Immature natural killer cell (primary cell): ENCODE measurements around the gene C4BPB. TPM values are rescaled to one million over a fixed set of nuclear protein-coding genes. Genes with fewer than 3 reads are reported as not detected.

Experiments
- DNase-seq, 3 donors: peaks; one replicate each; pipeline ENCODE4 v3.0.0; 2022; ENCODE audit warnings: mixed read lengths in 1 of 3
- H3K27ac Mint-ChIP-seq, 6 donors: one replicate each; pipeline ENCODE4 v1.8.0; 2020; ENCODE audit warnings: mixed read lengths in 6 of 6, mild to moderate bottlenecking in 5 of 6, inconsistent platforms in 4 of 6, moderate library complexity in 3 of 6
- H3K27me3 Mint-ChIP-seq, 3 donors: one replicate each; pipeline ENCODE4 v1.8.0; 2020 to 2021; ENCODE audit warnings: low read depth in 3 of 3, mild to moderate bottlenecking in 3 of 3, mixed read lengths in 3 of 3, moderate library complexity in 3 of 3, inconsistent platforms in 1 of 3
- H3K36me3 Mint-ChIP-seq, 3 donors: one replicate each; pipeline ENCODE4 v1.8.0; 2020; ENCODE audit warnings: mixed read lengths in 3 of 3, inconsistent platforms in 2 of 3, mild to moderate bottlenecking in 2 of 3
- H3K4me1 Mint-ChIP-seq, 2 donors: one replicate each; pipeline ENCODE4 v1.8.0; 2020; ENCODE audit warnings: inconsistent platforms in 2 of 2, mild to moderate bottlenecking in 2 of 2, mixed read lengths in 2 of 2, moderate library complexity in 1 of 2
- H3K4me3 Mint-ChIP-seq, 5 donors: one replicate each; pipeline ENCODE4 v1.8.0; 2020; ENCODE audit warnings: mild to moderate bottlenecking in 5 of 5, mixed read lengths in 5 of 5, inconsistent platforms in 3 of 5, moderate library complexity in 3 of 5
- H3K9me3 Mint-ChIP-seq, 6 donors: one replicate each; pipeline ENCODE4 v1.8.0; 2020; ENCODE audit warnings: mild to moderate bottlenecking in 6 of 6, mixed read lengths in 6 of 6, inconsistent platforms in 4 of 6, moderate library complexity in 3 of 6
- polyA plus RNA-seq, 3 donors: library from polyadenylated mRNA; unstranded; fragments of 300-500 nt; fragmentation: Illumina TruSeq; gene quantifications; one replicate each; pipeline ENCODE4 v1.2.3, GENCODE V29; 2021

Gene C4BPB
- polyA plus RNA-seq, 3 donors from 2014 or later, result 0.24 TPM; not detected in 2

DNA sequence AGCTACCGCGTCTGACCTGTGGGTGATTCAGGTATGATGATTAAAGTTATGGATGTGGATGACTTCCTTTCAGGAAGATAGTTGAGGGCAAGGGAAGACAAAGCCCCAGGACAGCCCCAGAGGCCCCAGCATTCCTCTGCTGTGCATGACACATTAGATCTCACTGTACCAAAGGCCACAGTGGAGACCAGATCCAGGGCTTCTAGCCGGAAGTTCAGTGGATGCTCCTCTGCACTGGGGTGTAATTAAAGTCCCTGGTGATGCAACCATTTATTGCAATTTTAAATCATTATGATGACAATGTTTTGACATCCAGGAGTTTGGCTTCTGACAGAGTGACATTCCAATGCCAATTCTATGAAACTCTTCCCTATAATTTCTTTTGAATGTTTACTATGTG, 20.3 kb downstream of the C4BPB start:
- H3K9me3 Mint-ChIP-seq, result no peaks in the 10 kb centered on the region
- no peaks in the 10 kb centered on the region for H3K4me1 Mint-ChIP-seq
- H3K36me3 Mint-ChIP-seq, result peaks cover 0 to 2% (median 0%) of the 10 kb centered on the region in 3 donors
- no peak overlapping the region for H3K4me3 Mint-ChIP-seq
- no peak overlapping the region for H3K27ac Mint-ChIP-seq
- DNase-seq, result no peak
- H3K27me3 Mint-ChIP-seq, result peaks cover 11 to 17% (median 11%) of the 10 kb centered on the region in 3 donors

DNA sequence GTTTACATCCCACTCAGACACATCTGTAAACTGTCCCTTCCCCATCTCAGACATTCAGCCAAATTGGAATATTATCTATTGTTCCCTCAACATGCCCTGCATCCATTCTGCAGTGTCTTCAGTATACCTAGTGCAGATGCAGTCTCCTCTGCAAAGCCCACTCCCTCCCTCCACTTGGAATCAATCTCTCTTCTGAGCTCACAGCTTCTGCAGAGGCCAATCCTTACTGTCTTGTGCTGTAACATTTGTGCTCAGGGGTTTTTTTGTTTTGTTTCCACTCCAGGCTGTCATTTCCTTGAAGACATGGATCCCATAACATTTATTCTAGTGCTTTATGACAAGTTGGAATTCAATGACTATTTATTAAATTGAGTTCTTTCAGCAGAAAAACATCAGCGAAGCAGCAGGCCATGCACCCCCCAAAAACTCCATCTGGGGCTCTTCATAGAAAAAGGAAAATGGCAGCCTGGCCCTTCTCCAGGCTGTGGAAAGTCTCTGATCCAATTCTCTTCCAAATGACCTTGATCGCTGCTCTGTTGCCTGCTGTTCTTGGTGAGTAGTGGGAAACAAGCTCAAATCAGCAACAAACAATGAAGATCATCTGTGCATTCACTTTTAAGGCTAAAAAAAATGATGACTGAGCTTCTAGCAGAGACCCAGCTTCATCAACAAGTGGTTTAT, 24.1 kb downstream of the C4BPB start:
- no peak overlapping the region for H3K27ac Mint-ChIP-seq
- no peaks in the 10 kb centered on the region for H3K9me3 Mint-ChIP-seq
- no peaks in the 10 kb centered on the region for H3K4me1 Mint-ChIP-seq

DNA sequence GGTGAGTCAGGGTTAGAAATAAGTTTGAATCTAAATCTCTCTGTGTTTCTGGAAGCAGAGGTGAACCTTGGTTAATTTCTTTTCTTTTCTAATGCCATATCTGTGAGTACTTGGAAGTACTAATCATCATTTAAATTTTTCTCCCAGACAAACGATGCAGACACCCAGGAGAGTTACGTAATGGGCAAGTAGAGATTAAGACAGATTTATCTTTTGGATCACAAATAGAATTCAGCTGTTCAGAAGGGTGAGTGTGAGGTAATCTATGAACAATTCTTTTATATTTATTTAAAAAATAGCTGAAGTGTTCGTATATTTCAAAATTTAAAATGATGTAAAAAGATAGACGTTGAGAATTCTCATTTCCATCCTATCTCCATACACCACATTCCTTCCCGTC, 26.6 kb downstream of the C4BPB start:
- no peak for DNase-seq
- H3K9me3 Mint-ChIP-seq, result no peaks in the 10 kb centered on the region
- H3K27me3 Mint-ChIP-seq, result peaks cover 4 to 10% (median 8%) of the 10 kb centered on the region in 3 donors
- no peak overlapping the region for H3K27ac Mint-ChIP-seq
- no peak overlapping the region for H3K4me3 Mint-ChIP-seq
- no peaks in the 10 kb centered on the region for H3K36me3 Mint-ChIP-seq
- H3K4me1 Mint-ChIP-seq, result no peaks in the 10 kb centered on the region

More for the DNA sequence above, 24.1 kb downstream of the C4BPB start:
- DNase-seq, result no peak
- no peak overlapping the region for H3K4me3 Mint-ChIP-seq
- peaks cover 0 to 2% (median 0%) of the 10 kb centered on the region in 3 donors for H3K36me3 Mint-ChIP-seq
- peaks cover 8 to 11% (median 10%) of the 10 kb centered on the region in 3 donors for H3K27me3 Mint-ChIP-seq

DNA sequence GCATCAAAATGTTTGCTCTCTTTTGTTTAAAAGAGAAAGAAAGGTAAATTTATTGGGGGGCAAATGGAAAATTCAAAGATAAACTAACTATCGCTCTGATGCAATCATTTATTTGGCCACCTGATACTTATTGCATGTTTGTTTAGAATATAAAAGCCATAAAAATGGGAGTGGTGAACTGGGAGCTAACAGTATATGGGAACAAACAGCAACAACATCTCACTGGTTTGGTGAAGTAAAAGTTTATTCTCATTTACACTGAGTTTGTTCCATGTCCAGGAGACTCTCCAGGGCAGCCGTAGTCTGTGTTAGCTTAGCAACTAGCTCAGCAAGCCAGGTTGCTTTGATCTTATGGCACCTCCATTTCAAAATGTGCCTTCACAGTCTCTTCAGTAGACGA, 35.7 kb downstream of the C4BPB start:
- DNase-seq, result no peak
- no peak overlapping the region for H3K4me3 Mint-ChIP-seq
- peaks cover under 1 to 12% (median 8%) of the 10 kb centered on the region in 3 donors for H3K27me3 Mint-ChIP-seq
- H3K27ac Mint-ChIP-seq, result no peak overlapping the region
- peaks cover 4 to 12% (median 11%) of the 10 kb centered on the region in 3 donors for H3K36me3 Mint-ChIP-seq
- H3K4me1 Mint-ChIP-seq, result no peaks in the 10 kb centered on the region
- H3K9me3 Mint-ChIP-seq, result peaks cover 12 to 22% (median 17%) of the 10 kb centered on the region in 6 donors

DNA sequence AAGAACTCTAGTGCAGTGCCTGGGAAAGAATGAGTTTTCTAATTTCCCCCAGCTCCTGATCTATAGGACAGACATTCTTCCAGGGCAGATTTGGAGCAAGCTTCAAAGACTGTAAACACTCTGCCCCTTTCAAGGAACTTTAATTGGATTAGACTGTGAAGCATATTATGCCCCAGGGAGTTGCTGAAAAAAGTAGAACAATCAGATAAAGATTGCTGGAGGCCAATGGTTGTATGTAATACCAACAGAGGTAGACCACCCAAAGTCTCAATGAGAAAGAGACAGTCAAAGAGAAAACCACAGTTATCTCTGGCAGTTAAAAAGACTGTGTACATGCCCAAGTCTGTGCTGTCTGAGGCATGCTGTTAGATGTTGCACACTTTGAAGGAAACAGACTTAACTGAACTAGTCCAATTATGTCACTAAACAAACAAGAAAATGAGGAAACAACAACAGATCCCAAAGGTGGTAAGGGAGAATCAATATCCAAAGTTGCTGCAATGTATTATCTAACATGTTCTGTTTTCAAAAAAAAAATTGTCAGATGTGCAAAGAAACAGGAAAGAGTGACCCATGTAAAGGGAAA, 39.8 kb downstream of the C4BPB start:
- peaks cover 3 to 12% (median 6%) of the 10 kb centered on the region in 3 donors for H3K27me3 Mint-ChIP-seq
- no peaks in the 10 kb centered on the region for H3K4me1 Mint-ChIP-seq
- peaks cover 15 to 31% (median 25%) of the 10 kb centered on the region in 6 donors for H3K9me3 Mint-ChIP-seq
- H3K4me3 Mint-ChIP-seq, result no peak overlapping the region
- no peak for DNase-seq
- H3K27ac Mint-ChIP-seq, result no peak overlapping the region
- H3K36me3 Mint-ChIP-seq, result peaks cover 5 to 12% (median 12%) of the 10 kb centered on the region in 3 donors

- no peak overlapping the region for H3K27ac Mint-ChIP-seq
- DNase-seq, result no peak
- H3K4me1 Mint-ChIP-seq, result no peaks in the 10 kb centered on the region
- H3K36me3 Mint-ChIP-seq, result peaks cover 5 to 12% (median 12%) of the 10 kb centered on the region in 3 donors
- peaks cover 15 to 31% (median 25%) of the 10 kb centered on the region in 6 donors for H3K9me3 Mint-ChIP-seq
- no peak overlapping the region for H3K4me3 Mint-ChIP-seq
- peaks cover 3 to 11% (median 4%) of the 10 kb centered on the region in 3 donors for H3K27me3 Mint-ChIP-seq
Observed at GRCh38 chr1:207129053-207129452, 40.4 kb downstream of the C4BPB start.

- peaks cover 5 to 12% (median 12%) of the 10 kb centered on the region in 3 donors for H3K36me3 Mint-ChIP-seq
- H3K27ac Mint-ChIP-seq, result no peak overlapping the region
- no peak for DNase-seq
- peaks cover 0 to 11% (median 3%) of the 10 kb centered on the region in 3 donors for H3K27me3 Mint-ChIP-seq
- H3K4me1 Mint-ChIP-seq, result no peaks in the 10 kb centered on the region
- no peak overlapping the region for H3K4me3 Mint-ChIP-seq
- H3K9me3 Mint-ChIP-seq, result peaks cover 15 to 31% (median 25%) of the 10 kb centered on the region in 6 donors
Observed at GRCh38 chr1:207130252-207131036, 41.8 kb downstream of the C4BPB start.

GRCh38 chr1:207131163-207131562, 42.5 kb downstream of the C4BPB start:
- Mint-ChIP-seq H3K4me3 (no peak overlapping the region), H3K27me3 (peaks cover 2 to 16% (median 3%) of the 10 kb centered on the region in 3 donors), H3K36me3 (peaks cover 5 to 12% (median 12%) of the 10 kb centered on the region in 3 donors), H3K4me1 (no peaks in the 10 kb centered on the region), H3K27ac (no peak overlapping the region), H3K9me3 (peaks cover 15 to 31% (median 25%) of the 10 kb centered on the region in 6 donors)
- no peak for DNase-seq

- H3K4me3 Mint-ChIP-seq, result no peak overlapping the region
- no peak overlapping the region for H3K27ac Mint-ChIP-seq
- peaks cover 4 to 14% (median 7%) of the 10 kb centered on the region in 6 donors for H3K9me3 Mint-ChIP-seq
- H3K4me1 Mint-ChIP-seq, result no peaks in the 10 kb centered on the region
- H3K27me3 Mint-ChIP-seq, result peaks cover 2 to 16% (median 2%) of the 10 kb centered on the region in 3 donors
- DNase-seq, result no peak
- no peaks in the 10 kb centered on the region for H3K36me3 Mint-ChIP-seq
Observed at GRCh38 chr1:207134581-207134980, 45.9 kb downstream of the C4BPB start.

DNA sequence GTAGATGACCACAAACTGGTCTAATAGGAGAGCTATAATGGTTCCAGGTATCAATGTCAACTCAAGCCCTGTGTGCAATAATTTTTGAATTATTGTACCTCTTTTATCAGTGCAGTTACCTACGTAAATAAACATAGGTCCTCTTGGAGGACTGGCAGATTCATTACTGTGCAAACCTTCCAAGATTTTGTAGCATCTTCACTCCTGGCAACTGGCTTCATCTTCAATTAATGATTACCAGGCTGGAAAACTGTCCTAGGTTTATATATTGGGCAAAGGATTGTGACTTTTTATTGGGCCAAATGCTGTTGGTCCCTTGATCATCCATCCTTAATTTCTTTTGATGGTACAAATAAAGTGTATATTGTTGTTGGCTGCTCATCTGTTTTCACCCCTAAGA, 51.0 kb downstream of the C4BPB start:
- Mint-ChIP-seq H3K27me3 (peaks cover 1 to 16% (median 2%) of the 10 kb centered on the region in 3 donors), H3K9me3 (peaks cover 0 to 4% (median 0%) of the 10 kb centered on the region in 6 donors), H3K27ac (no peak overlapping the region), H3K4me1 (no peaks in the 10 kb centered on the region), H3K4me3 (no peak overlapping the region), H3K36me3 (no peaks in the 10 kb centered on the region)
- no peak for DNase-seq

- H3K4me3 Mint-ChIP-seq, result no peak overlapping the region
- H3K27me3 Mint-ChIP-seq, result peaks cover 1 to 13% (median 2%) of the 10 kb centered on the region in 3 donors
- peaks cover 0 to 4% (median 0%) of the 10 kb centered on the region in 6 donors for H3K9me3 Mint-ChIP-seq
- no peaks in the 10 kb centered on the region for H3K4me1 Mint-ChIP-seq
- H3K27ac Mint-ChIP-seq, result no peak overlapping the region
- DNase-seq, result no peak
- no peaks in the 10 kb centered on the region for H3K36me3 Mint-ChIP-seq
Observed at GRCh38 chr1:207140536-207140935, 51.9 kb downstream of the C4BPB start.

DNA sequence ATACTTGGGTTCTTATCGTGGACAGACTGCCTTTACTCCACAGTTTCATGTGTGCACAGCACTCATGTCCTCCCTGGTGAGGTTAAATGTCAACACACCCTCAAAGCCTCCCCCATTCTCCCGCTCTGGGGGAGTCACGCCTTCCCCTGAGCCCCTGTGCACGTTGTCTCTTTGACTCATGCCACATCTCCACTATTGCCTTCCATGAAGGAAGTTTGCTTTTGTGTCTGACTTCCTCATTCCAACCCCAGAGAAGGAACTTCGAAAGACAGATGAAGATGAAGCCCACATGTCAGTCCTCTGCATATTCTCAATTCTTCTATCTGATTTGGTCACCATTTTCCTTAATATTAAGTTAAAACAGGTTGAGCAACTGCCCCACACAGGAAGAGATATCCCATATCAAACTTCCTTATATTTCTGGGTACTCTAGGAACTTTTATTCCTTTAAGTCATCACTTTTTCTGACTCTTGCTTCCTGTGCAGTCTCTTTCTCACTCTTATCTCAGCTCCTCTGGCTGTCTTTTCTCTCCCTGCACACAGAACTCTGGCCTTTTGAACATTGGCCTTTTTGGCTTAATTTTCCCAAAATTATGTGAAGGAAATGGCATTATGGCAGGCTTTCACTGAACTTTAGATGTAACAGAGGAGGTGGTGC, 56.9 kb downstream of the C4BPB start:
- H3K4me1 Mint-ChIP-seq, result no peaks in the 10 kb centered on the region
- no peak for DNase-seq
- no peaks in the 10 kb centered on the region for H3K36me3 Mint-ChIP-seq
- H3K27ac Mint-ChIP-seq, result no peak overlapping the region
- H3K4me3 Mint-ChIP-seq, result no peak overlapping the region
- peaks cover 0 to 2% (median 0%) of the 10 kb centered on the region in 6 donors for H3K9me3 Mint-ChIP-seq
- peaks cover 0 to 6% (median 1%) of the 10 kb centered on the region in 3 donors for H3K27me3 Mint-ChIP-seq
